Liver (tissue), 3 donors: ENCODE data around the gene TNFRSF6B.

Source experiments
- FOXA1 ChIP-seq: IDR thresholded peaks from 2 replicates; pipeline ENCODE4 v1.6.1; 2016; ENCODE audit warnings: antibody characterized with exemption
- JUND ChIP-seq, 2 donors: IDR thresholded peaks; 2 replicates each; pipeline ENCODE4 v1.6.1; 2016; ENCODE audit warnings: antibody characterized with exemption in 2 of 2
- RAD21 ChIP-seq, 2 donors: IDR thresholded peaks; 2 replicates each; pipeline ENCODE4 v1.6.1; 2016; ENCODE audit warnings: antibody characterized with exemption in 2 of 2, mild to moderate bottlenecking in 2 of 2
- SP1 ChIP-seq: IDR thresholded peaks from 2 replicates; pipeline ENCODE4 v1.6.1; 2018; ENCODE audit warnings: antibody characterized with exemption, mild to moderate bottlenecking
- TAF1 ChIP-seq: conservative IDR thresholded peaks from 2 replicates; pipeline ENCODE4 v1.6.1; 2016; ENCODE audit warnings: antibody characterized with exemption, mild to moderate bottlenecking
- YY1 ChIP-seq: IDR thresholded peaks from 2 replicates; pipeline ENCODE4 v1.6.1; 2016; ENCODE audit warnings: antibody characterized with exemption, mild to moderate bottlenecking
- TF ChIP-seq, protein P1 (sequence below): IDR thresholded peaks from 2 replicates; pipeline ENCODE4 v1.6.1; 2016; ENCODE audit warnings: antibody characterized with exemption
- TF ChIP-seq, protein P2 (sequence below): IDR thresholded peaks from 2 replicates; pipeline ENCODE4 v1.6.1; 2016; ENCODE audit warnings: antibody characterized with exemption
- TF ChIP-seq, protein P3 (sequence below): fragments of 150-350 bp; IDR thresholded peaks from 2 replicates; pipeline ENCODE4 v1.5.1; 2017; ENCODE audit warnings: improper control_type of control experiment, low read depth, low read length; ENCODE audit not compliant: missing input control
- TF ChIP-seq, protein P4 (sequence below): IDR thresholded peaks from 2 replicates; pipeline ENCODE4 v1.6.1; 2016; ENCODE audit warnings: antibody characterized with exemption, mild to moderate bottlenecking
- donor health status: healthy.
- donor health status: healthy.

DNA sequence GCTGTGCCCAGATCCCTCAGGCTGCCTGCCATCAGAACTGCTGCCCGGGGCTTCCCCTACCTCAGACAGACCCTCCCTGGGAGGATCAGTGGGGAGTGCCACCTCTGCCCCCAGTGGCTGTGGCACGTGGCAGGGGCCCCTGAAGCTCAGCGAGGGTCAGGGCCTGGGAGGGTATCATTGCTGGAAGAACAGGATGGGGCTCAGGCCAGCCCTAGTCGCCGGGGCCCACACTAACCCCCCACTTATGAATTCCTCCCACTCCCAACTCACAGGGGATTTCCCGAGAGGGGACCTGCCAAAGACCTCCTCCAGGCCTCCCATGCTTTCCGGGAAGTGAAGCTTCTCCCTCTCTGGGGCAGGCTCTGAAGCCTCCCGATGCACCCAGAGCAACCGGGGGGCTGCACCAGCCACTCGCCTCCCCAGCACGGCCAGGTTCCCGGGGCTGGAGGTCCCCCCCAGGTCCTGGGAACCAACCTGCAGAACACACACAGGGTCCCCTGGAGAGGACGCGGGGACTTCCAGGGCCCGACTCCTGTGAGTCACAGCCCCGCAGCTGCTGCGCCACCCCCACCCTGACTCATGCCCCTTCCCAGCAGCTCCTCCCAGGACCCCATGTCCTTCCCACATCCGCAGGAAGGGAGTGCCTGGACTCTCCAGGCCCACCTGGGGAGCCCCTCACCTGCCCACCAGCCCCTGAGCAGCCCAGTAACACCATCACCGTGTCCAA lies 2.5 kb downstream of the TNFRSF6B start:
- TF ChIP-seq, protein P1, sequence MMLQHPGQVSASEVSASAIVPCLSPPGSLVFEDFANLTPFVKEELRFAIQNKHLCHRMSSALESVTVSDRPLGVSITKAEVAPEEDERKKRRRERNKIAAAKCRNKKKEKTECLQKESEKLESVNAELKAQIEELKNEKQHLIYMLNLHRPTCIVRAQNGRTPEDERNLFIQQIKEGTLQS = no peak
- TF ChIP-seq TAF1 = no peak
- TF ChIP-seq, protein P2, sequence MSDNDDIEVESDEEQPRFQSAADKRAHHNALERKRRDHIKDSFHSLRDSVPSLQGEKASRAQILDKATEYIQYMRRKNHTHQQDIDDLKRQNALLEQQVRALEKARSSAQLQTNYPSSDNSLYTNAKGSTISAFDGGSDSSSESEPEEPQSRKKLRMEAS = no peak
- TF ChIP-seq, protein P3, sequence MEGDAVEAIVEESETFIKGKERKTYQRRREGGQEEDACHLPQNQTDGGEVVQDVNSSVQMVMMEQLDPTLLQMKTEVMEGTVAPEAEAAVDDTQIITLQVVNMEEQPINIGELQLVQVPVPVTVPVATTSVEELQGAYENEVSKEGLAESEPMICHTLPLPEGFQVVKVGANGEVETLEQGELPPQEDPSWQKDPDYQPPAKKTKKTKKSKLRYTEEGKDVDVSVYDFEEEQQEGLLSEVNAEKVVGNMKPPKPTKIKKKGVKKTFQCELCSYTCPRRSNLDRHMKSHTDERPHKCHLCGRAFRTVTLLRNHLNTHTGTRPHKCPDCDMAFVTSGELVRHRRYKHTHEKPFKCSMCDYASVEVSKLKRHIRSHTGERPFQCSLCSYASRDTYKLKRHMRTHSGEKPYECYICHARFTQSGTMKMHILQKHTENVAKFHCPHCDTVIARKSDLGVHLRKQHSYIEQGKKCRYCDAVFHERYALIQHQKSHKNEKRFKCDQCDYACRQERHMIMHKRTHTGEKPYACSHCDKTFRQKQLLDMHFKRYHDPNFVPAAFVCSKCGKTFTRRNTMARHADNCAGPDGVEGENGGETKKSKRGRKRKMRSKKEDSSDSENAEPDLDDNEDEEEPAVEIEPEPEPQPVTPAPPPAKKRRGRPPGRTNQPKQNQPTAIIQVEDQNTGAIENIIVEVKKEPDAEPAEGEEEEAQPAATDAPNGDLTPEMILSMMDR = no peak
- TF ChIP-seq YY1 = no peak
- no peak for TF ChIP-seq FOXA1
- TF ChIP-seq RAD21 (IDR thresholded peaks at IDR 0.05) = no peak
- TF ChIP-seq SP1 = no peak
- TF ChIP-seq JUND (IDR thresholded peaks at IDR 0.05) = no peak
- TF ChIP-seq, protein P4, sequence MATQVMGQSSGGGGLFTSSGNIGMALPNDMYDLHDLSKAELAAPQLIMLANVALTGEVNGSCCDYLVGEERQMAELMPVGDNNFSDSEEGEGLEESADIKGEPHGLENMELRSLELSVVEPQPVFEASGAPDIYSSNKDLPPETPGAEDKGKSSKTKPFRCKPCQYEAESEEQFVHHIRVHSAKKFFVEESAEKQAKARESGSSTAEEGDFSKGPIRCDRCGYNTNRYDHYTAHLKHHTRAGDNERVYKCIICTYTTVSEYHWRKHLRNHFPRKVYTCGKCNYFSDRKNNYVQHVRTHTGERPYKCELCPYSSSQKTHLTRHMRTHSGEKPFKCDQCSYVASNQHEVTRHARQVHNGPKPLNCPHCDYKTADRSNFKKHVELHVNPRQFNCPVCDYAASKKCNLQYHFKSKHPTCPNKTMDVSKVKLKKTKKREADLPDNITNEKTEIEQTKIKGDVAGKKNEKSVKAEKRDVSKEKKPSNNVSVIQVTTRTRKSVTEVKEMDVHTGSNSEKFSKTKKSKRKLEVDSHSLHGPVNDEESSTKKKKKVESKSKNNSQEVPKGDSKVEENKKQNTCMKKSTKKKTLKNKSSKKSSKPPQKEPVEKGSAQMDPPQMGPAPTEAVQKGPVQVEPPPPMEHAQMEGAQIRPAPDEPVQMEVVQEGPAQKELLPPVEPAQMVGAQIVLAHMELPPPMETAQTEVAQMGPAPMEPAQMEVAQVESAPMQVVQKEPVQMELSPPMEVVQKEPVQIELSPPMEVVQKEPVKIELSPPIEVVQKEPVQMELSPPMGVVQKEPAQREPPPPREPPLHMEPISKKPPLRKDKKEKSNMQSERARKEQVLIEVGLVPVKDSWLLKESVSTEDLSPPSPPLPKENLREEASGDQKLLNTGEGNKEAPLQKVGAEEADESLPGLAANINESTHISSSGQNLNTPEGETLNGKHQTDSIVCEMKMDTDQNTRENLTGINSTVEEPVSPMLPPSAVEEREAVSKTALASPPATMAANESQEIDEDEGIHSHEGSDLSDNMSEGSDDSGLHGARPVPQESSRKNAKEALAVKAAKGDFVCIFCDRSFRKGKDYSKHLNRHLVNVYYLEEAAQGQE = no peak
